Measurements from ENCODE around the gene CSRP1. TPM values are rescaled to one million over a fixed set of nuclear protein-coding genes. Genes with fewer than 3 reads are reported as not detected.

CSRP1 gene
- total and polyA plus RNA-seq, 9 of the 15 experiments (the other 6 are each of a cell fraction or from before 2014, with no cell fraction given): 6.8 to 39.4 (median 23.7) TPM

- TF ChIP-seq TEAD4 (IDR thresholded peaks at IDR 0.05; ENCODE audit: low read length) (no peak; the same call in 1 of the 2 replicates), TEAD4 (CRISPR knock-in tag; IDR thresholded peaks at IDR 0.05; ENCODE audit: borderline replicate concordance) (no peak), CHAMP1 (IDR thresholded peaks at IDR 0.05) (no peak), CBX5 (IDR thresholded peaks at IDR 0.05; ENCODE audit: borderline replicate concordance, low read depth) (no peak), ZNF124 (CRISPR knock-in tag; IDR thresholded peaks at IDR 0.05) (no peak), SMAD1 (IDR thresholded peaks at IDR 0.05; ENCODE audit: low read depth, low read length, partially characterized antibody) (no peak), ZNF561 (CRISPR knock-in tag; conservative IDR thresholded peaks at IDR 0.05) (no peak), IRF9 (tag; IDR thresholded peaks at IDR 0.05) (no peak), ZBTB26 (CRISPR knock-in tag; IDR thresholded peaks at IDR 0.05) (no peak), ZC3H4 (CRISPR knock-in tag; IDR thresholded peaks at IDR 0.05; ENCODE audit: borderline replicate concordance) (no peak), MLX (CRISPR knock-in tag; conservative IDR thresholded peaks at IDR 0.05) (no peak)
Measured at GRCh38 chr1:201530741-201531531, 24.0 kb upstream of the CSRP1 start (continued).
